Measurements from ENCODE around the gene MBNL2. TPM values are rescaled to one million over a fixed set of nuclear protein-coding genes. Genes with fewer than 3 reads are reported as not detected.

The MBNL2 gene
- total and polyA plus RNA-seq, 10 of the 15 experiments (the other 5 are each of a cell fraction or from before 2014, with no cell fraction given), result 1.6 to 9.7 (median 6.7) TPM

DNA sequence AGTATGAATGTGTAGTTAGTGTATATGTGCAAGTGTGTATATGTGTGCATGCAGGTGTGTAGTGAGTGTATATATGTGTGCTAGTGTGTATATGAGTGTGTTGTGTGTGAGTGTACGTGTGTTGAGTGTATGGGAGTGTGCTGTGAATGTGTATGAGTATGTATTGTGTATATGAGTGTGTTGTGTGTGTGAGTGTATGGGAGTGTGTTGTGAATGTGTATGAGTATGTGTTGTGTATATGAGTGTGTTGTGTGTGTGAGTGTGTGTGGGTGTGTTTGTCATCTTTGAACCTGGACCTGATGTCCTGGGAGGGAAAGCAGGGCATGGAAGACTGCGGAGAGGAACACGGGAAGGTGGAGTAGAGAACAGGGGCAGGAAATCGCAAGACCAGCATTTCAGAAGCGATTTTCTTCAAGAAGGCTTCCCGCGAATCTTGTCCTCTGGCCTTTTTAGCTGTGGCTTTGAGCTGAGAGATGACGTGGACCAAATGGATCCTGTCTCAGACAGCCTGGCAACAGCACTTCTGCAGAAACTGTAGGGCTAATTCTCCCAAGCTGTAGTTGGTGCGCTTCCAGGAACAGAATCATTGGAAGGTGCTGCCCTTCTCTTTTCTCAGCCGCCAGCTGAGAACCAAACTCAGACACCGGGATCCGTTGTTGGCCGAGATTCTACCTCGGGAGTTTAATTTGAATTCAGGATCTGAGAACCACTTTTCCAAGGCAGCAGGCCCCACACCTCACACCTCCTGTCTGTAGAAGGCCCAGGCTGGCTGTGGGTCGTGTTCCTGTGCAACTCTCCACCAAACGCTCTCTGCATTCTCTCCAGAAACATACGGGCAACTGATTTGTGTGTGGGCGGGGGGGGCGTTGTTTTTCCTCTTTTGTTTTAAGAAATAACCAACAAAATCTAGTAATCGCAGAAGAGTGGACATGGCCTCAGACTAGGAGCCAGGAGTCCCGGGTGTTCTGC, 117.2 kb downstream of the MBNL2 start (continued):
- TF ChIP-seq, protein P1, sequence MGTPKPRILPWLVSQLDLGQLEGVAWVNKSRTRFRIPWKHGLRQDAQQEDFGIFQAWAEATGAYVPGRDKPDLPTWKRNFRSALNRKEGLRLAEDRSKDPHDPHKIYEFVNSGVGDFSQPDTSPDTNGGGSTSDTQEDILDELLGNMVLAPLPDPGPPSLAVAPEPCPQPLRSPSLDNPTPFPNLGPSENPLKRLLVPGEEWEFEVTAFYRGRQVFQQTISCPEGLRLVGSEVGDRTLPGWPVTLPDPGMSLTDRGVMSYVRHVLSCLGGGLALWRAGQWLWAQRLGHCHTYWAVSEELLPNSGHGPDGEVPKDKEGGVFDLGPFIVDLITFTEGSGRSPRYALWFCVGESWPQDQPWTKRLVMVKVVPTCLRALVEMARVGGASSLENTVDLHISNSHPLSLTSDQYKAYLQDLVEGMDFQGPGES (IDR thresholded peaks at IDR 0.05), result no peak
- TF ChIP-seq, protein P2, sequence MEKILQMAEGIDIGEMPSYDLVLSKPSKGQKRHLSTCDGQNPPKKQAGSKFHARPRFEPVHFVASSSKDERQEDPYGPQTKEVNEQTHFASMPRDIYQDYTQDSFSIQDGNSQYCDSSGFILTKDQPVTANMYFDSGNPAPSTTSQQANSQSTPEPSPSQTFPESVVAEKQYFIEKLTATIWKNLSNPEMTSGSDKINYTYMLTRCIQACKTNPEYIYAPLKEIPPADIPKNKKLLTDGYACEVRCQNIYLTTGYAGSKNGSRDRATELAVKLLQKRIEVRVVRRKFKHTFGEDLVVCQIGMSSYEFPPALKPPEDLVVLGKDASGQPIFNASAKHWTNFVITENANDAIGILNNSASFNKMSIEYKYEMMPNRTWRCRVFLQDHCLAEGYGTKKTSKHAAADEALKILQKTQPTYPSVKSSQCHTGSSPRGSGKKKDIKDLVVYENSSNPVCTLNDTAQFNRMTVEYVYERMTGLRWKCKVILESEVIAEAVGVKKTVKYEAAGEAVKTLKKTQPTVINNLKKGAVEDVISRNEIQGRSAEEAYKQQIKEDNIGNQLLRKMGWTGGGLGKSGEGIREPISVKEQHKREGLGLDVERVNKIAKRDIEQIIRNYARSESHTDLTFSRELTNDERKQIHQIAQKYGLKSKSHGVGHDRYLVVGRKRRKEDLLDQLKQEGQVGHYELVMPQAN (conservative IDR thresholded peaks at IDR 0.05), result no peak
- TF ChIP-seq LARP7 (IDR thresholded peaks at IDR 0.05), result no peak
- TF ChIP-seq SMARCA5 (IDR thresholded peaks at IDR 0.05), result no peak
- TF ChIP-seq ZSCAN29 (IDR thresholded peaks at IDR 0.05), result no peak
- TF ChIP-seq BACH1 (IDR thresholded peaks at IDR 0.05; ENCODE audit: borderline replicate concordance), result no peak

All from GM12878 (cell line).